Transverse colon (tissue), 4 donors: ENCODE data around the gene CYP4A22. TPM values are rescaled to one million over a fixed set of nuclear protein-coding genes. Genes with fewer than 3 reads are reported as not detected.
"Not testable (repeated sequence)": the region's sequence is repeated elsewhere in the genome, so short reads cannot be mapped to it uniquely, and the experiment has no call there.

Source experiments
- DNase-seq: peaks from one replicate; pipeline ENCODE4 v3.0.0-alpha.2; 2019
- H3K27ac ChIP-seq, 4 donors: fragments of 200-600 bp; sonication (generic); 2 replicates each; pipeline ENCODE4 v1.5.1; 2016 to 2018; ENCODE audit warnings: inconsistent platforms in 4 of 4
- H3K27me3 ChIP-seq: fragments of 200-600 bp; sonication (generic); 2 replicates; pipeline ENCODE4 v1.5.1; 2017; ENCODE audit warnings: inconsistent platforms
- H3K36me3 ChIP-seq, 4 donors: fragments of 200-600 bp; sonication (generic); 2 replicates each; pipeline ENCODE4 v1.5.1; 2017 to 2019; ENCODE audit warnings: inconsistent platforms in 4 of 4
- H3K4me1 ChIP-seq, 4 donors: fragments of 200-600 bp; sonication (generic); 2 replicates each; pipeline ENCODE4 v1.5.1; 2017 to 2020; ENCODE audit warnings: inconsistent platforms in 4 of 4
- H3K4me3 ChIP-seq, 4 donors: fragments of 200-600 bp; sonication (generic); 1 replicate in 1 of 4; 2 replicates in 3 of 4; pipeline versions ENCODE4 v1.5.1 to v1.6.1; 2017 to 2019; ENCODE audit warnings: inconsistent platforms in 4 of 4
- H3K9me3 ChIP-seq, 2 donors: fragments of 200-600 bp; sonication (generic); 2 replicates each; pipeline ENCODE4 v1.5.1; 2017 to 2019; ENCODE audit warnings: inconsistent platforms in 2 of 2
- CTCF ChIP-seq, 5 experiments: fragments of 200-600 bp in 3 of 5; fragments of 450-650 bp in 2 of 5; sonication (generic) in 3 of 5; IDR thresholded peaks; 1 replicate in 2 of 5; 2 replicates in 3 of 5; pipeline ENCODE4 v1.5.1; 2016 to 2017; ENCODE audit warnings: antibody characterized with exemption in 5 of 5, inconsistent platforms in 3 of 5, mild to moderate bottlenecking in 2 of 5, moderate library complexity in 1 of 5
- EP300 ChIP-seq: sonication (generic); formaldehyde crosslinking; IDR thresholded peaks from one replicate; pipeline ENCODE4 v1.6.1; 2017; ENCODE audit warnings: antibody characterized with exemption, low read depth
- POLR2A ChIP-seq: fragments of 450-650 bp; IDR thresholded peaks from one replicate; pipeline ENCODE4 v1.6.1; 2016; ENCODE audit warnings: antibody characterized with exemption, mild to moderate bottlenecking, moderate library complexity
- POLR2AphosphoS5 ChIP-seq, 3 donors: sonication (generic); formaldehyde crosslinking; IDR thresholded peaks; one replicate each; pipeline ENCODE4 v1.6.1; 2016; ENCODE audit warnings: antibody characterized with exemption in 3 of 3
- WGBS, 2 donors: methylation state at CpG; one replicate each; pipeline ENCODE4 v1.1.5; 2018; ENCODE audit warnings: low coverage in 1 of 2; 5-methylcytosine and 5-hydroxymethylcytosine counted together
- in situ Hi-C, 4 donors: fragments of 200-750 bp; cut with MboI; loops; one replicate each; pipeline versions ENCODE4 v1.15.0 to v1.15.1; 2017; ENCODE audit warnings: low sequenced_read_pairs in 3 of 4, low pct_ligation_motif_present in 1 of 4, low pct_unique_long_range_greater_than_20kb in 1 of 4
- intact Hi-C: fragments of 100-400 bp; cut with DNase I; formaldehyde crosslinking; loops from one replicate; pipeline ENCODE4 v1.15.1; 2023; ENCODE audit warnings: low total_unique reads
- total RNA-seq, 4 donors: library from RNA; depleted of rRNA; stranded (reverse); fragments of >200 nt; gene quantifications; one replicate each; pipeline ENCODE4 v1.1.0, GENCODE V29; 2016

CYP4A22 gene
- total RNA-seq, 4 donors from 2014 or later, result not detected

GRCh38 chr1:47194311-47194710 is 57.1 kb downstream of the CYP4A22 start:
- TF ChIP-seq POLR2A (no peak), CTCF (IDR thresholded peaks at IDR 0.05) (no peak), POLR2AphosphoS5 (IDR thresholded peaks at IDR 0.05) (no peak), EP300 (no peak)
- intact Hi-C loops, result no loop called here
- H3K9me3 ChIP-seq, result no peaks in the 10 kb centered on the region
- H3K27me3 ChIP-seq, result peaks cover 6% of the 10 kb centered on the region
- no peak overlapping the region for H3K4me3 ChIP-seq
- DNase-seq, result no peak
- H3K4me1 ChIP-seq, result peaks cover 7 to 40% (median 35%) of the 10 kb centered on the region in 4 donors
- no peaks in the 10 kb centered on the region for H3K36me3 ChIP-seq
- in situ Hi-C loops, result loop anchor here (10.0 to 25.0 kb wide), 3 partner anchors 70 to 518 kb away; partner anchors contain the start of gene FOXE3 (in 2 of the 4)
- no peak overlapping the region for H3K27ac ChIP-seq

- peaks cover under 1 to 23% (median 19%) of the 10 kb centered on the region in 4 donors for H3K4me1 ChIP-seq
- H3K4me3 ChIP-seq, H3K36me3 ChIP-seq, DNase-seq, H3K27ac ChIP-seq, H3K9me3 ChIP-seq: not testable (repeated sequence)
- intact Hi-C loops (loop anchor here (5.0 kb wide), 1 partner anchor 516 kb away; no protein-coding TSS in a partner anchor), in situ Hi-C loops (loop anchor here (10.0 to 25.0 kb wide), 3 partner anchors 69 to 516 kb away; partner anchors contain the start of gene FOXE3 (in 2 of the 4))
- WGBS, 2 donors, result 80 to 85% methylated on average over 1 to 9 of the region's 9 CpGs
- H3K27me3 ChIP-seq, result peaks cover 17% of the 10 kb centered on the region
These were observed 58.7 kb downstream of the CYP4A22 start for GRCh38 chr1:47195981-47196380.

- H3K36me3 ChIP-seq, result no peaks in the 10 kb centered on the region
- TF ChIP-seq EP300, result no peak
- no peak for TF ChIP-seq POLR2AphosphoS5 (IDR thresholded peaks at IDR 0.05)
- TF ChIP-seq CTCF (IDR thresholded peaks at IDR 0.05), result no peak
- TF ChIP-seq POLR2A, result no peak
- intact Hi-C loops, result loop anchor here (5.0 kb wide), 1 partner anchor 516 kb away; no protein-coding TSS in a partner anchor
- no peak overlapping the region for H3K4me3 ChIP-seq
- DNase-seq, result no peak
- in situ Hi-C loops, result loop anchor here (10.0 to 25.0 kb wide), 3 partner anchors 68 to 516 kb away; partner anchors contain the start of gene FOXE3 (in 2 of the 4)
- no peak overlapping the region for H3K27ac ChIP-seq
- WGBS, 2 donors, result 36% methylated on average over 3 of the region's 3 CpGs; no CpG with 5 or more reads in 1 of the 2 donors
- peaks cover 0 to 18% (median 16%) of the 10 kb centered on the region in 4 donors for H3K4me1 ChIP-seq
- no peaks in the 10 kb centered on the region for H3K9me3 ChIP-seq
- H3K27me3 ChIP-seq, result peaks cover 17% of the 10 kb centered on the region
These were observed 59.4 kb downstream of the CYP4A22 start for GRCh38 chr1:47196622-47197021.

DNA sequence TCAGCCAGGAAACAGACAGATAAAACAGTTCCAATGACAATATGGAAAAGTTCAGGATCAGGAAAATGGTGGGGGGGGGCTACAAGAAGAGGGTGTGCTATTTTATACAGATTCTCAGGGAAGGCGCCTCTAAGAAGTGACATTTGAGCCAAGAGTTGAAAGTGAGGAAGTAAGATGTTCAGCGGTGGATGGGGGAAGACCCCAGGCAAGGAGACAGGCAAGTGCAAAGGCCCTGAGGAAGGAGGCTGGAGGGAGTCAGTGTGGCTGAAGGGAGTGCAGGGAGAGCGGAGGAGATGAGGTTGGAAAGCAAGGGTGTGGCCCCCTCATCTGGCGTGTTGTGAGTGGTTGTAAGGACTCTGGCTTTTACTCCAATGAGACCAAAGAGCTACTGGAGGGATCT is 61.0 kb downstream of the CYP4A22 start:
- Histone ChIP-seq H3K4me1 (peaks cover 0 to 2% (median under 1%) of the 10 kb centered on the region in 4 donors), H3K27ac (no peak overlapping the region), H3K4me3 (no peak overlapping the region), H3K27me3 (peaks cover 17% of the 10 kb centered on the region), H3K36me3 (no peaks in the 10 kb centered on the region), H3K9me3 (peaks cover 0 to 4% of the 10 kb centered on the region in 2 donors)
- TF ChIP-seq EP300, result no peak
- no peak for TF ChIP-seq POLR2A
- TF ChIP-seq CTCF (IDR thresholded peaks at IDR 0.05), result no peak
- TF ChIP-seq POLR2AphosphoS5 (IDR thresholded peaks at IDR 0.05), result no peak
- DNase-seq, result no peak
- 82 to 95% methylated on average over 4 of the region's 4 CpGs for WGBS, 2 donors
- in situ Hi-C loops (loop anchor here (10.0 to 25.0 kb wide), 3 partner anchors 67 to 514 kb away; partner anchors contain the start of gene FOXE3 (in 2 of the 4)), intact Hi-C loops (loop anchor here (5.0 kb wide), 1 partner anchor 514 kb away; no protein-coding TSS in a partner anchor)

Other genes starting within 250 kb of the CYP4A22 start
- gene CYP4A11, start 196.0 kb upstream of the CYP4A22 start, total RNA-seq, result not detected
- gene CYP4X1, start 113.8 kb upstream of the CYP4A22 start, total RNA-seq, result under 1 TPM in 2 of 4 donors, not detected in 2; 0.79 to 0.96 TPM
- 1 to 10 TPM in 1 of 4 donors, under 1 TPM in 1, not detected in 2; 1.00 to 1.9 TPM for gene CYP4Z1, start 70.2 kb upstream of the CYP4A22 start, total RNA-seq
- 100 to 1,000 TPM in 2 of 4 donors, 10 to 100 TPM in 2; 16.5 to 228 (median 148) TPM for gene PDZK1IP1, start 52.6 kb downstream of the CYP4A22 start, total RNA-seq
- 1 to 10 TPM in 2 of 4 donors, under 1 TPM in 2; 0.80 to 7.9 (median 1.9) TPM for gene TAL1, start 94.8 kb downstream of the CYP4A22 start, total RNA-seq
- 10 to 100 TPM in 1 of 4 donors, 1 to 10 TPM in 3; 3.4 to 16.3 (median 6.5) TPM for gene STIL, start 176.7 kb downstream of the CYP4A22 start, total RNA-seq
- gene CMPK1, start 196.3 kb downstream of the CYP4A22 start, total RNA-seq, result 100 to 1,000 TPM in 2 of 4 donors, 10 to 100 TPM in 2; 71.6 to 162 (median 109) TPM